ENCODE measurements around the gene SYS1. TPM values are rescaled to one million over a fixed set of nuclear protein-coding genes. Genes with fewer than 3 reads are reported as not detected.

Gene SYS1
- total RNA-seq, 6 experiments from 2014 or later: 16.6 to 26.2 (median 20.8) TPM

DNA sequence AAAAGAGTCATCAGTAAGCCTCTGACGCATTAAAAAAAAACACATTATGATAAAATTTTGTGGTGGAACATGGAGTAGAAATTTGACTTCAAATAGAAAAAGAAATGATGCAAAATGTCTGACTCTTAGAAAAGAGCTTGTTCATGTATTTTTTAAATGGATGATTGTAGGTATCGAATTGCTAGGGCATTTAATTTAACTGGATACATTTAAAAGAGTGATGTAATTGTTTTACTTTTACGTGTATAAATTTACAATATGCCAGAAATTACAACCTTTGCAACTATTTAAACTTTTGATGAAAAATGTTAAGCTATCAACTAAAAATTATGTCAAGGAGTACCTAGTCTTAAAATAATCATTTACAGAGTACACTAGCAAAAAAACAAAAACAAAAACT, 10.2 kb upstream of the SYS1 start:
- no peak for ATAC-seq
- DNase-seq: no peak
- no peak overlapping the region for H3K4me3 ChIP-seq
- peaks cover 0 to 12% (median 3%) of the 10 kb centered on the region in 4 donors for H3K4me1 ChIP-seq
- intact Hi-C loops (cut with DNase I): no loop called here
- TF ChIP-seq CTCF (IDR thresholded peaks at IDR 0.05) (no peak), POLR2A (IDR thresholded peaks at IDR 0.05) (no peak)
- no peaks in the 10 kb centered on the region for H3K27me3 ChIP-seq
- WGBS (ENCODE audit: insufficient coverage, low coverage, low lambda C conversion rate, missing lambda C conversion rate): 87% methylated on average over 3 of the region's 3 CpGs
- H3K27ac ChIP-seq: no peak overlapping the region
- no peaks in the 10 kb centered on the region for H3K9me3 ChIP-seq
- H3K36me3 ChIP-seq: no peaks in the 10 kb centered on the region

- Histone ChIP-seq H3K27me3 (no peaks in the 10 kb centered on the region), H3K36me3 (no peaks in the 10 kb centered on the region), H3K4me3 (no peak overlapping the region), H3K4me1 (peaks cover 0 to 19% (median 7%) of the 10 kb centered on the region in 4 donors), H3K9me3 (no peaks in the 10 kb centered on the region), H3K27ac (no peak overlapping the region)
- intact Hi-C loops (cut with DNase I): no loop called here
- TF ChIP-seq POLR2A (IDR thresholded peaks at IDR 0.05) (no peak), CTCF (IDR thresholded peaks at IDR 0.05) (no peak)
- no peak for ATAC-seq
- DNase-seq: no peak
- WGBS (ENCODE audit: insufficient coverage, low coverage, low lambda C conversion rate, missing lambda C conversion rate): 88% methylated on average over 1 of the region's 1 CpG
Measured at GRCh38 chr20:45353746-45354145, 9.2 kb upstream of the SYS1 start.

DNA sequence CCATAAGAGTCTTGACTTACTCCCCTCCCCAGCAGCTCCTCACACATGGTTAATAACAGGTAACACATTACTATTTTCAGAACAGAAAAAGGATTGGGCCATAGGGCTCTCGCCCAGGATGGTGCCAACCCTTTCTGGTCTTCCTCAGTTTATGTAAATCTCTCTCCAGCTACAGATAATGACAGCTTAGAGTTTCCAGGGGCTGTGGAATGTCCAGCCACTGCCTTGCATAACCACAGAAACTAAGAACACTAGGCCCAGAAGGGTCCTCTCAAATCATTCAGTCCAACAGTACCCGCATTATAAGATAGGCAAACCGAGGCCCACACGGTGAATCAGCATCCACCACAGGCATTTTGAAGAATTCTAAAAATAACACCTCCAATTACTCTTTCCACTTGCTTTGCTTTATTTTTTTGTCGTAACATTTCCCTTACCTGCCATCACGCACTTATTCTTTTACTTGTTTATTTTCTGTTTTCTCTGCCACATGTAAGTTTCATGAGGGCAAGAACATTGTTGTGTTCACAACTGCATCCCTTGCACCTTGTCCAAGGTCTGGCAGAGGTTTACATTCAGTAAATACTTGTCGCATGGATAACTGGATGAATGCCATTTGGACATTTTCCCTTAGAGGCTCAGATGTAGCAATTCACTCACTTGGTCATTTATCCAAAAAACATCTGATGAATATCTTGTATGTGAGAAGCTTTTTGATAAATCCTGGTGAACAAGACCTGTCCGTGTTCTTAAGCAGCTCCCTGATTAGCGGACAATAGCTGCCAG, 8.3 kb upstream of the SYS1 start:
- WGBS (ENCODE audit: insufficient coverage, low coverage, low lambda C conversion rate, missing lambda C conversion rate): 75% methylated on average over 8 of the region's 9 CpGs
- intact Hi-C loops (cut with DNase I): no loop called here
- Histone ChIP-seq H3K4me3 (no peak overlapping the region), H3K4me1 (peaks cover 0 to 26% (median 11%) of the 10 kb centered on the region in 4 donors), H3K9me3 (no peaks in the 10 kb centered on the region), H3K27ac (no peak overlapping the region), H3K36me3 (no peaks in the 10 kb centered on the region), H3K27me3 (no peaks in the 10 kb centered on the region)
- DNase-seq: no peak
- TF ChIP-seq POLR2A (IDR thresholded peaks at IDR 0.05): no peak
- TF ChIP-seq CTCF (IDR thresholded peaks at IDR 0.05): no peak
- ATAC-seq: no peak

GRCh38 chr20:45355209-45356084, 7.5 kb upstream of the SYS1 start:
- no peak overlapping the region for H3K4me3 ChIP-seq
- WGBS (ENCODE audit: insufficient coverage, low coverage, low lambda C conversion rate, missing lambda C conversion rate): 66% methylated on average over 5 of the region's 5 CpGs
- no peaks in the 10 kb centered on the region for H3K9me3 ChIP-seq
- no peaks in the 10 kb centered on the region for H3K36me3 ChIP-seq
- intact Hi-C loops (cut with DNase I): no loop called here
- H3K4me1 ChIP-seq: peaks cover 0 to 33% (median 16%) of the 10 kb centered on the region in 4 donors
- DNase-seq: no peak
- TF ChIP-seq CTCF (IDR thresholded peaks at IDR 0.05) (no peak), POLR2A (IDR thresholded peaks at IDR 0.05) (no peak)
- ATAC-seq: no peak
- H3K27me3 ChIP-seq: no peaks in the 10 kb centered on the region
- no peak overlapping the region for H3K27ac ChIP-seq

Measured in right lobe of liver (tissue), 6 donors.